ENCODE measurements around the gene DCAF4.

The DCAF4 gene

GRCh38 chr14:72917094-72917802 lies 9.0 kb upstream of the DCAF4 start:
- DNase-seq (ENCODE audit: extremely low read depth, low read depth) = no peak
- no peak for TF ChIP-seq CTCF (IDR thresholded peaks at IDR 0.05; ENCODE audit: low read depth, low read length)

GRCh38 chr14:72920008-72920407 lies 6.3 kb upstream of the DCAF4 start:
- DNase-seq (ENCODE audit: extremely low read depth, low read depth) = no peak
- TF ChIP-seq CTCF (IDR thresholded peaks at IDR 0.05; ENCODE audit: low read depth, low read length) = no peak

GRCh38 chr14:72921396-72921795 lies 4.9 kb upstream of the DCAF4 start:
- DNase-seq (ENCODE audit: extremely low read depth, low read depth) = no peak

GRCh38 chr14:72924337-72924736 lies 1.9 kb upstream of the DCAF4 start:
- no peak for DNase-seq (ENCODE audit: extremely low read depth, low read depth)
- no peak for TF ChIP-seq CTCF (IDR thresholded peaks at IDR 0.05; ENCODE audit: low read depth, low read length)

More at GRCh38 chr14:72921396-72921795, 4.9 kb upstream of the DCAF4 start:
- no peak for TF ChIP-seq CTCF (IDR thresholded peaks at IDR 0.05; ENCODE audit: low read depth, low read length)

- DNase-seq (ENCODE audit: extremely low read depth, low read depth) = no peak
- no peak for TF ChIP-seq CTCF (IDR thresholded peaks at IDR 0.05; ENCODE audit: low read depth, low read length)
Measured at GRCh38 chr14:72925171-72925759, 999 bp upstream of the DCAF4 start.

GRCh38 chr14:72925815-72926291 lies 411 bp upstream of the DCAF4 start:
- TF ChIP-seq CTCF (IDR thresholded peaks at IDR 0.05; ENCODE audit: low read depth, low read length) = no peak
- no peak for DNase-seq (ENCODE audit: extremely low read depth, low read depth)

- DNase-seq (ENCODE audit: extremely low read depth, low read depth) = no peak
- no peak for TF ChIP-seq CTCF (IDR thresholded peaks at IDR 0.05; ENCODE audit: low read depth, low read length)
Measured at GRCh38 chr14:72928872-72929271, 2.6 kb downstream of the DCAF4 start.
